ENCODE data around the gene TNS3. TPM values are rescaled to one million over a fixed set of nuclear protein-coding genes. Genes with fewer than 3 reads are reported as not detected.

TNS3 gene
- polyA plus RNA-seq, 4 donors = 83.1 to 95.6 (median 90.9) TPM

DNA sequence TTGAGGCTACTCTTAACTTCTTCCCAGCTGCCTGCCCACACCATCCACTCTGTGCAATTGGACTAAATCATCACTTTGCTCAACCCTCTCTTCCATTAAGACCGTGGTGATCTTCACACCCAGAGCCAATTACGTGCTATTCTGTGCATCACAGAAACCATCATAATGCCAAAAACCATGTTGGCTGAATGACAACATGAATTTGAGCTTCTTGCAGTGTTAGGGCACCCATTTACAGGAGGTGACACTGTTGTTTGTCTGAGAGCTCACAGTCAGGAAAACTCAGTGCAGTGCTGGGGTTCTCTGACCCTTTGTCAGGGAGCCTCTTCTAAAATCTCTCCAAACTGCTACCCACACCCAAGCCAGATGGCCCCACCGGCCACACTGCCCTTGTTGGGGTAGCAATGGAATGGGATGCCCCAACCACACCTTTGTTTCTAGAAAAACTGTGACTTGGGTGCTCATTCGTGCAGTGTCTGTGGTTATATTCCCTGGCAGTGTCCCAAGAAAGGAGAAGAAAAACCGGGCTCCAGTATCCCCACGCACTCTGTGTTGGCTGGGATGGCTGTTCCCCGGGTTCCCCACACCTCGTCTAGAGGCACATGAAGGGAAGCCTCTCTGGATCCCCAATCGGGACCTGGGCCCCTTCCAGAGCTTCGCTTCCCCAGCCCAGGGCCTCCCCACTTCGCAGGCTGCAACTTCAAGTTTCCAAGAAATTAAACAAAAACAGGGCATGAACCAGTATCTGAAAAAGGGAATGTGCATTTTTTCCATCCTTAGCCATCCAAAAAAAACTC, 2.0 kb upstream of the TNS3 start:
- DNase-seq (ENCODE audit: low read depth in 4 of 4, low spot score in 2 of 4) = no peak

DNA sequence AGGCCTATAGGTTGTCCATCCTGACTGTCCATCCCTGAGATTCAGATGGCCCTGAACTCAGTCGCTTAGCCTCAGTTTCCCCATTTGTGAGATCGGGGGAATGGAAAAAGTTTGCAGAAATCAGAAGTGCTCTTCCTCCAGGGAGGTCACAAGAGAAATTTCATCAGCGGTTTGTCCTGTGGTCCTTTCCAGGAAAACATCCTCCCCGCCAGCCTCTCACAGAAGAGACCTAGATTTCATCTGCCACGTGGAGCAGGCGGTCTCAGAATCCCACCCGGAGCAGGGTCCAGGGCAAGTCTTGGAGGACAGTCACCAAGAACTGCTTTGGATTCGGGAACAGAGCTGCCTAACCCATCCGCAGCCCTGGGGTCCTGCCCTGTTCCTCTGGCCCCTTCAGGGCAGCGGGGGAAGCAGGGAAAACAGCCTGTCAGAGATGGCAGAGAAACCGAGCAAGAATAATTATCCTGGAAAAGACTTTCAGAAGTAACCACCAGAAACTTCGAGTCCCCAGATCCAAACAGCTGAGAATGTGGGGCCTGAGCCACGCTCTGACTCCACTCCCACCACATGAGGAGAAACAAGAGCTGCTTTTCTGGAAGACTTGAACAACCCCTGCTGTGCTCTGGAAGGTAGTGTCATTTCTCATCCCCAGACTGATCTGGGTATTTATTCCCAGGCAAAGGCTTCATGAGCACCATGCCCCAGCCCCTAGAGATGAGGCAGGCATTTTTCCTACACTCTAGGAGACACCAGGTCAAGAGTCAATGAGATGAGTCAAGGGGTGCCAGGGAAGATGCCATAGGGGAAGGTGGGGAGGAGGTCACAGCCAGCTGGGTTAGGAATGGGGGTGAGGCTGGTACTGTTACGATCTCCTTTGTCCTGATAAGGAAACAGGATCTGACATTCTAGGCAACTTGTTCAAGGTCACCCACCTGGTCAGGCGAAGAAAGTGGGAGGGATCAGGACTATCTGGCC, 1.1 kb upstream of the TNS3 start:
- DNase-seq (ENCODE audit: low read depth in 4 of 4, low spot score in 2 of 4) = no peak

DNA sequence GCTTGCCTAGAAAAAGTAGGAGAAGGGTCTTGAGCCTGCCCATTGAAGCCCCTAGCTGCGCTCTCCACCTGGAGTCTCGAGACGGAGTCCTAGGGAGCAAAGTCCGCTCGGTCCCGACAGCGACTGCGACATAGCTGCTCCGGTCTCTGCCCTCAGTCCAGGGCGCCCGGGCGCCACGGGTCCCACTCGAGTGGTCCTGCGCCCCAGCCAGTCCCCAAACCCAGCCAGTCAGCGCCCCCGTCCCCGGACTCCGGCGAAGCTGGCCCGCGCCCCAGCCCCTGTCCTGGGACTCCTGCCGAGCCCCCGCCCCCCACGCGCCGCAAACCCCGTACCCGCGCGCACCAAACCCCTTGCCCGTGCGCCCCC, 490 bp downstream of the TNS3 start:
- no peak for DNase-seq (ENCODE audit: low read depth in 4 of 4, low spot score in 2 of 4)

DNA sequence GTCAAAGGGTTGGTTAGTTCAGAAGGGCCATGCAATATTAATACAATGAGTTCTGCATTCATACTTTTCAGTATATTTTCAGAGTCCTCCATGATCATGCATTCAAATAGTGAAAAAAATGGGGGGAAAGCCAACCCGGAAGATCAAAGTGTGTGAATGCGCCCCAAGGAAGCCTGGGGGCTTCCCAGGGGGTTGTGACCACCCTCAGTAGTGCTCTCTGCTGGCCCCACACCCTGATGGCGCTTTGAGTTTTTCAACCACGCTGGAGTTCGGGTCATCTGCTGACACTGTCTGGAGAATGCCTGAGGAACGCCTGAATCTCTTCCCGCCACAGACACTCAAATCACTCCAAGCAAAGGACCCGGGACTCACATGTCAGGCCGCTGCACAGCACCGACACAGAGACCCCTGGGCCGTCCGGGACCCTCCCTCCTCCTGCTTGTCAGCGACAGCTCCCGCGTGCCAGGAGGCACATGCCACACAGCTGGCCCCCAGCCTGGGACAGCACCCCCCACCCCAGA, 1.0 kb downstream of the TNS3 start:
- DNase-seq (ENCODE audit: low read depth in 4 of 4, low spot score in 2 of 4) = no peak

DNA sequence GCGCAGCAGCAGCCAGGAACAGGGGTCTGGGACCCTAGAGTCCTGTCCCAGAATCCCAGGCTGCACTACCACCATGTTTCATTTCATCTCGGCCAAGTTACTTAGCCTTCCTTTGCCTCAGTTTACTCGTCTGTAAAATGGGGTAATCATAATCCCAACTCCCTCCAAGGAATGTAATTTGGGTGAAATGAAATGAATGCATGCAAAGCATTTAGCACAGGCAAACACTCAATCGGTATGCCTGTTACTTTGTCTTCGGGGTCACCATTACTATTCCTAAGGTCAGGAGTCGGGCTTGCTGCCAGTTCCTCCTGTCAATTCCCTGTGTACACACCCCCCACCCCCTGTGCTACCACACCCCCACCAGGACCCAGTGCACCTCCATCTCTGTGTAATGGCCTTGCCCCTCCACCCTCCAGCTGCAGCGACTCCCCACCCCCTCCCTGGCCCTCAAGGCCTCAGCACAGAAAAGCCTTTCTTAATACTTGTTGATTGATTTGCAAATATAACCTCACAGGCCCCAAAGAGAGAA, 1.7 kb downstream of the TNS3 start:
- no peak for DNase-seq (ENCODE audit: low read depth in 4 of 4, low spot score in 2 of 4)

DNA sequence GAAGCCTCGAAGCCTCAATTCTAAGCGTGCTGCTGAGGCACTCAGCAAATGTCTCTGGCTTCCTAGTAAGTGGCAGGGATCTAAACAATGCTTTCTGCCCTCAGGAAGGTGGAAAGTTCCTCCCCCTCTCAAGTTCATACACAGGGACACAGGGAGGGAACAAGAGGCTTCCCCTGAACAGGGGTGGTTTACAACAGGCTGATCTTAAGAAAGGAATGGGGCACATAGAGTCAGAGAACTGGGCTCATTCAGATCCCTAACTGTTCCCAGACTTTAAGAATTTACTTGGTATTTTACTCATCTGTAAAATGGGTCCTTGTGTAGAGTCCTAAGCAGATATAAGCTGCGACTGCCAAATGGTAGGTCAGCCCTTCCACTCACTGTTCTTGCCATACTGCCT, 2.5 kb downstream of the TNS3 start:
- no peak for DNase-seq (ENCODE audit: low read depth in 4 of 4, low spot score in 2 of 4)

DNA sequence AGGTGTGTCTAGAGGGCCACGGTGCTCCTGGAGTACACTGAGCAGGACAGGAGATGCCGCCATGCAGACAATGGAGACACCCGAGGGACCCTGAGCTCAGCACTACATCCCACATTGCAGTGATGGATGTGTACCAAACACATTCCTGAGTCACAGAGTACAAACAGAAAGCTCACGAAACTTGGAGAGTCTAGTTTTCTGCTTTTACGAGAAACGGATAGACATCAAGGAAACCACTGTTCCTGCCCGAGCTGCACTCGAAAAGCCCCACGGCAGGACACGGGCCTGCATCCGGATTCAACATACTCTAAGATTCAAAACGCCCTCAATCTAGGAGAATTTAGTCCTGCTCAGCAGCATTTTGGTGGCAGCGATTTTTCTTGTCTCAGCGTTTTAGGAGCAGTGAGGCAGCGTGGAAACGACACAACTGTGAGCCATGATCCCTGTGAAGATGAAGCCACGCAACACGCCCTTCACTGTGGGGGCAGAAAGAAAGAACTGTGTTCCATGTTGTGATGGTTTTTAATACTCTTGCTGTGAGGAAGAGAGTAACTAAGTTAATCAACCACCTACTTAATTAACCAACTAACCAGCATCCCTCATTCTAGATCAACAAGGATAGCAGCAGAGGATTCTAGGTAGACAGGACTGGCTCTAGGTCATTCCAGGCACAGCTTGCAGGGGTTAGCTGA, 3.2 kb downstream of the TNS3 start:
- DNase-seq (ENCODE audit: low read depth in 4 of 4, low spot score in 2 of 4) = no peak

DNA sequence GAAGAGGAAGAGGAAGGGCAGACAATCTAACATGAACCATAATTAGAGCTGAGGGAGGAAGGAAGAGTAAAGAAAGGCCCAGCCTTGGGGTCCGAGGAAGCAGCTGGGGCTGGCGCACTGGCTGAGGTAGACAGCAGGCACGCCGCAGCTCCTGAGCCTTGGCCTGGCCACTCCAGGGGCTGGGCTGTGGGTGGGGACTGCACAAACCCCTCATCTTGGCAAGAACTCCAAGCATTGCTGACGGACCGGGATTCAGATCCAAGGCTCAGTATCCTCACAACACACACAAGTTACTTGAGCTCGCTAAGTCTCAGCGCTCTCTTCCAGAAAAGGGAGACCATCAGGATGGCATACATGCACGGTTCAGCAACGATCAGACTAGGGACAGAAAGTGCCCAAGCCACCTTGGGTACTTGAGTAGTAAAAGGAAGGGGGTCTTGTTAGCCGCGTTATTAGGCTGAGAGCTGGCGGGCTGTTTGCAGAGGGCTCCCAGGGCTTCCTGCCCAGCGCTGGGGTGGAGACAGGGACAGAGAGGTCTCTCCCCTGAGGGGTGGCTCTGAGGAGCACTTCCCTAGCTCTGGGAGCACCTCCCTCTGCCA, 4.5 kb downstream of the TNS3 start:
- DNase-seq (ENCODE audit: low read depth in 4 of 4, low spot score in 2 of 4) = no peak

DNA sequence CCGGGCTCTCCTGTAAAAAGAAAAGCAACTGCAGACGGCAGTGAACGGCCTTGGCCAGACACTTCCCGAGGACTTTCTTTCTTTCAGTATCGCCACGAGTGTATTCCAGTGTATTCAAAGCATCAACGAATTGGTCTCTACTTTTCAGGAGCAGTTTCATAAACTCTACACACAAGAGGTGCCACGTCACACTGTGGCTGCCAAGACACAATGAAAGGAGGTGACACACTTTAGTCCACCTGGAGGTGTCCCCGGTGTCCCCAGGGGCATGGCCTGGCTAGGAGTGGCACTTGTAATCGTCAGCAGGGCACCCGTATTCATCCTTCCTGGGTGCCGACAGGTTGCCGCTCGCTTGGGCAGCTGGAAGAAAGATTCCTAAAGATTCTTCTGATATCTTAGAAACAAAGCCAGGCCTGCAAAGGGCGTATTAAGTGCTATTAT, 5.0 kb downstream of the TNS3 start:
- no peak for DNase-seq (ENCODE audit: low read depth in 4 of 4, low spot score in 2 of 4)

DNA sequence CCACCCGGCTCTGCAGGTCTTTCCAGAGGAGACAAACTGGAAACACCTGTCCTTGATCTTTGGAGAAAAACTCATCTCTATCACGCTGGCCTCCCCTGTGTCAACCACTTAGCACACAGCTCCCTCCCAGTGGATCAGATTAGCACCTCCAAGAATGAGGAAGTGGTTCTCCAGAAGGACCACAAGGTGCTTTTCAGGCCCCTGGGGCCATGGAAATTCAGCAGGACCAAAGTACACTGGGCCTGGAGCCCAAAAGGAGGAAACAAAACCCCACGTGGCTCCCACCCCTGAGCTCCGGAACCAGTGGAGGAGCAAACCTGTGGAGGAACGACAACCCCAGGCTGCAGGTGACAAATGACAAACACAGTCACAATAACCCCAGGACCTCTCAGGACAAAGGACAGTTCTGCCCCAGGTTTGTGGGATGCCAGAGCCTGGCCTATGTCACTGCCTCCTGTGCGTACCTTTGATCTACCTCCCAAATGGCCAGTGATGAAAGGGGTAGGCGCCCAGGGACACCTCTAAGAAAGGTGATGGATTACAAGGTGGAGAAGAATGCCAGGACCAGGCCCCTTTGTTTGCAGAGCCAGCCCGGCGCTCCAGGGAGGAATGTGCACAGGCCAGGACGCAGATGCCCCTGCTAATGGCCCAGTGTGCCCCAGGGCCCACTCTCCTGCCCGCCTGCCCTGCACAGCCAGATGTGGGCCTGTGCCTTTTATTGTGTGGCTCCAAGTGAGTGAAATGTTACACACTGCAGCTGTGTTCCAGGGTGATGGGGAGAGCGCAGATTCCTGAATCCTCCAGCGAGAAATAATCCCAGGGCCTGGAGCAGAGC, 5.7 kb downstream of the TNS3 start:
- no peak for DNase-seq (ENCODE audit: low read depth in 4 of 4, low spot score in 2 of 4)

DNA sequence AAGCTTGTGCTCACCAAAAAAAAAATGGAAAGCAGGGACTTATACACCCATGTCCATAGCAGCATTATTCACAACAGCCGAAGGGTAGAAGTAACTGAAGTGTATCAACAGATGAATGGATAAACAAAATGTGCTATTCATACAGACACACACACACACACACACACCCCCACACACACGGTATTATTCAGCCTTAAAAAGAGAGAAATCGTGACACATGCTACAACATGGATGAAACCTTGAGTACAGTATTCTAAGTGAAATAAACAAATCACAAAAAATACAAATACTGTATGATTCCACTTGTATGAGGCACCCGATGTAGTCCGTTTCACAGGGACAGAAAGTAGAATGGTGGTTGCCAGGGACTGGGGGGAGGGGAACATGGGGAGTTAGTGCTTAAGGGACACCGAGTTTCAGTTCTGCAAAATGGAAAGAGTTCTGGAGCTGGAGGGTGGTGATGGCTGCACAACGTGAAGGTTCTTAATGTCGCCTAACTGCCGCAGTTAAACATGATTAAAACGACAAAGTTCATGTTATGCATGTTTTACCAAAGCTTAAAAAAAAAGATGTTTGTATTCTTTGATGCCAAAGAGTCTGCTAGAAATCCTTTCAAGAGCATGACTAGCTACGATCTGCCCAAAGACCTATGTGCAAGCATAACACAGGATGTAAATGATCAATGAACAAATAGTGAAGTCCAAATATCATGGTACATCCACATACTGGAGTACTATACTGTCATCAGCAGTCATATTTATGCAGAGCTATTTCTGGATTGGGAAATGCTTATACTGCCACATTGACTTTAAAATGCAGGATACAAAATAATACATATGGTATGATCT, 7.2 kb downstream of the TNS3 start:
- DNase-seq (ENCODE audit: low read depth in 4 of 4, low spot score in 2 of 4) = no peak

DNA sequence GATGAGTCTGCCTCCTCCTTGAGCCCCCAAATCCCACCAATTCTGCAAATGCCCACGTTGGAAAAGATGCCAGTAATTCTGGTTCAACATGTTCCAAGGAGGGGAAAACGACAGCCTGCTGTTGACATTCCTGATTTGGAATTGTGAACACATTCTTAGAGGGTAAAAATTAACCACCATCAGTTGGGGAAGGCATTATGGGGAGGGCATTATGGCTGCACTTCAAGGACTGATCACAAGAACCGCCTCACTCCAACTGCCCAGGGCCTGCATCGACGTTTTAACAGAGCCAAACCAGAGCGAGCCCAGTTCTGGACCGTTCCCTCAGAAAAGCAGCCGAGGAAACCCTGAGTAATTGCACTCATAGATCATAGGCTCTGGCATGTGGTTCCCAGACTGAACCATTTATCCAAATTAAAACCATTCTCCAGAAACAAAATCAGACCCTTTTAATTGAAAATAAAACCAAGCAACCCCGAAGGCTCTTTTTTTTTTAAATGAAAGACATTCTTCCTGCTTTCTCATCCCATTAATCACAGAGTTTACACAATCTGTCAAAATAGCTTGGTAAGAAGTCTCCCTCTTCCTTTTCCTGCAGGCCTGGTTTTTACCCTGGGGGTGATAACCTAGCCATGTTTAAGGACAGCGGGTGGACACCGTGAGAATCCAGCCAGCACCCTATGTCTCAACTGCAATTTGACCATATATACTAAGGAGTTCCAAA, 8.0 kb downstream of the TNS3 start:
- DNase-seq (ENCODE audit: low read depth in 4 of 4, low spot score in 2 of 4) = no peak

DNA sequence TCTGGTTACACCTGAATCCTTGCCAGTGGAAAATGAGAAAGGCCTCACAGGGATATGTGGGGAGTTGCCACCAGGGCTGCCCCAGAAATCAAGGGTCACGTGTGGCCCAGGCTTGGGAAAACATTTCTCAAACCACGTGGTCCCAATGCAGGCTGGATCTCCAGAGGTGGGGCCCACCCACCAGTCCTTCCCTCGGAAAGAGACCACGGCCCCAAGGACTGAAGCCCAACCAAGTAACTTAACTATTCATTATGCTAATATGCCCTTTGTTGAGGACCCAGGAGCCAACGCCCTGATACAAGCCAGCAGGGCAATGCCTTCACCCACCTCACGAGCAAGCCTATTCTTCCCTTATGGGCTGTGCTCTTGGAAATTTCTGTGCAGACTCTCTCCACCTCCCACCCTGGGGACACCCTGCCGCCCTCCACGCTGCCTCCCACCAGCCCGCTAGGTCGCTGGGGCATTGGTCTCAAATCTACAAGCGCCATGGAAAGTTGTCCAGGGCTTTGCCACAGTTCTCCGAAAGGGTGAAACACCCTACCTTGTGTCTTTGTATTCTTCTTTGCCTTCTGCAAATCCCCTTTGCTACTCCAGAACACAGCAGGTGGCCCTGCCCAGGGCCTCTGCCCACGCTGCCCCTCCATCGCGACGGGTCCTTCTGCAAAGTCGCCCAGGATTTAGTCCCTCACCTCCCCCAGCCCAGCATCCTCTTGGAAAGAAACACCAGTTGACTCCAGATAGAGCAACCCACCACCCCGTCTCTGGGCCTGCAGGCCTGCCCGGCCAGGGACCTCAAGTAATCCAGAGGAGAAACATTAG, 8.8 kb downstream of the TNS3 start:
- DNase-seq (ENCODE audit: low read depth in 4 of 4, low spot score in 2 of 4) = no peak

DNA sequence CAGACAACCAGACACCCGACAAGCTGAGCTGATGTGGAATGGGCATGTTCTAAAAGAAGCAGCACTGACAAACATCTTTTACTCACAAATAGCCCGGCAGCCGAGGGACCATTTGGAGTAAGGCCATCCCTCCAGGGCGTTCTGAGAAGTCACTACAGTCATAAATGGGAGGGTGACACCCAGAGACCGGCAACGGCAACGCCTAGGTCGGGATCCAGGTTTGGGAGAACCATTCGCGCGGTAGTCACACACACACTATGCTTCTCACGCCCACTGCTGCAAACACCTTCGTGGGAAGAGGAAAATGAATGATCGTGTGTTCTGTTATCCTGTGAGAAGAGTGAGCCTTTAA, 9.8 kb downstream of the TNS3 start:
- no peak for DNase-seq (ENCODE audit: low read depth in 4 of 4, low spot score in 2 of 4)

DNA sequence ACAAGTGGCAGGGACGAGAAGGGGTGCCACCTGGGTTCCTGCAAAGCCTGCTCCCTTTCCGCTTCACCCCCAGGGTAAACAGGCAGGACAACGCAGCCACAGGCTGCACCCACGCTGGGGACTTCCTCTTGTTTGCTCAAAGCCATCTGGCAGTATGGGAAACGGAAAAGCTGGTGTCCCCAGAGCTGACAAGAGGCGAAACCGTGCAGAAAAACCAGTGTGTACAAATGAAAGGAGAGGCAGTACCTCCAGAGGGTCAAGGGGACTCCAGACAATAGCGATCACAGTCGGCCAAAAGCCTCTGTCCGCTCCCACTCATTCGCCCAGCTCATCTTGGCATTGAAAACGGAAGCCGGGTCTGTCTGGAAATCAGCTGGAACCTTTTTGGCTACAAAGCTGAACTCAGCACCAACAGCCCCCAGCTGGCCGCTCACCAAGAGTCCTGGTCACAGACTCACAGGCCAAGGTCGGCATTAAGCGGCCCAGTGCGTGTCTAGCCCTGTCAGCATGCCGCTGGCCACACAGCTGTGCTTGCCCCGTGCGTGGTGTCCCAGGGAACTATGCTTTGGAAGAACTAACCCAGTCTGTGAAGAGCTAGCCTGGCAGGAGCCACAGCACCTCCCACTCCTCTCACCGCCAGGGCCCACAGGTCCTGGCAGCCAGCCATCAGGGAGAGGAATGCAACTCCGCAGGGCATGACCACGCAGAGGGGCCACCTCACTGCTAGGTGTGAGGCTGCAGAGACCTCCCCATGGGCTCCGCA, 10.4 kb downstream of the TNS3 start:
- no peak for DNase-seq (ENCODE audit: low read depth in 4 of 4, low spot score in 2 of 4)

DNA sequence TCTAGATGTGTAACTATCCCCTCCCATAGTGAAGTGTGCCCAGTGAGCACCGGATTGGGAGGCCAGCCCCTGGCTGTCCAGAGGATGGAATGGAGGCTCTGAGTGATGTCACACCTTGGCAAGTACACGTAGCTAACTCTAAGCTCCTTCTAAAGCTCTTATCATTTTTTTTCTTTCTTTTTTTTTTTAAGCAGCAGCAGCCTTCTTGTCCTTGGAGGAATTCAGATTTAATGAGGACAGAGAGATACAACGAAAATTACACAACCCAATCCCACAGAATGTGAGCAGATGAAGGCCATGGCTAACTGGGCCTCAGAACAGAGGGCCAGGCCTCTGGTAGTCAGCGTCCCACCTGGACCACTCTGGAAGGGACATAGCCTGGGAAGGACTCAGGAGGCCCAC, 11.3 kb downstream of the TNS3 start:
- no peak for DNase-seq (ENCODE audit: low read depth in 4 of 4, low spot score in 2 of 4)
